GM08714 (cell line): ENCODE results near the gene MPPE1.
A peak's percentile ranks its signal among the peaks of the same experiment; 100 is the strongest.
"Not testable (repeated sequence)": the region's sequence is repeated elsewhere in the genome, so short reads cannot be mapped to it uniquely, and the experiment has no call there.

ENCODE experiments used
- H3K4me3 ChIP-seq: fragments of 200-500 bp; sonication (Bioruptor generic); 2 replicates; pipeline ENCODE4 v1.5.1; 2014; ENCODE audit warnings: mild to moderate bottlenecking, low read length, inconsistent platforms
- ZNF274 ChIP-seq: IDR thresholded peaks from 2 replicates; pipeline ENCODE4 v1.6.1; 2012; ENCODE audit warnings: mild to moderate bottlenecking, low read depth, low read length

The MPPE1 gene

GRCh38 chr18:11860594-11861450 is 47.3 kb downstream of the MPPE1 start:
- no peak for TF ChIP-seq ZNF274
- no peak overlapping the region for H3K4me3 ChIP-seq

DNA sequence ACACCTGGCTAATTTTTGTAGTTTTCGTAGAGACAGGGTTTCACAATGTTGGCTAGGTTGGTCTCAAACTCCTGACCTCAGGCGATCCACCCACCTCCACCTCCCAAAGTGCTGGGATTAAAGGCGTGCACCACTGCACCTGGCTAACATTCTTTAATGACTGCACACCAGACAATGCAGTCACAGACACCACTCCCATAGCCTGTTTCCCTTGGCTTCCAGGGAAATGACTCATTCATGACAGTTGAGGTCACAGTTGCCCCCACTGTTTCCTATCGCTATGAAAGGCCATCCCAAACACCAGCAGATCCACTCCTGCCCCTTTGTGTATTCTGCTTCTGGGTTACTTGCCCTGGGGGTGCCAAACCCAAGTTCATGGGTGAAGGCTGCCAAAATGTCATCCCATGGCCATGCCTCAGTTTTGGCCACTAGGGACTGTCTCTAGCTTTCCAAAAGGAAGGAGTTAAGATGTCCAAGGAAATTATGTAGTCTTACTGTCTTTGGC is 48.2 kb downstream of the MPPE1 start:
- no peak for TF ChIP-seq ZNF274
- no peak overlapping the region for H3K4me3 ChIP-seq

DNA sequence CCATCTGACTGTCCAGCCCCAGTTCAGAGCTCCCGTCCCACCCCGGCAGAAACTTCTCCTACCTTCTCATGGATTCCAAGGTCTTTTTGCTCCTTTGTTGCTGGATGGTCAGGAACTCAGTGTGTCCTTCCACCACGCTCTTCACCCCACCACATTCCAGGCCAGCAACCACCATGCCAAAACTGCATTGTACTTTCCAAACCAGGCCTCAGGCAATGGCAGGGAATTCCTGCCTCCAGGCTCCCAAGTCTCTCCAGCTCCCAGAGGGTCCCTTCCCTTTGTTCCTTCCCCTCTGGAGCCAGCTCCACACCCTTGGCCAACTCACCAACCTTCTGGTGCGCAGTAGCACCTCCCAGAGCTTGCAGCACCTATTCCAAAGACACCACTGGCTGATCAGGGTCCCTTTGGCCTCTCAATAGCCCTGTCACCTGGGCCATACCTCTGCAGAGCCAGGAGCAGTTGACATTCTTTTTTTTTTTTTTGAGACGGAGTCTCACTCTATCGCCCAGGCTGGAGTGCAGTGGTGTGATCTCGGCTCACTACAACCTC is 48.8 kb downstream of the MPPE1 start:
- no peak overlapping the region for H3K4me3 ChIP-seq

GRCh38 chr18:11857177-11857887 is 50.8 kb downstream of the MPPE1 start:
- TF ChIP-seq ZNF274, result no peak
- no peak overlapping the region for H3K4me3 ChIP-seq

More for the DNA sequence above, 48.8 kb downstream of the MPPE1 start:
- no peak for TF ChIP-seq ZNF274

DNA sequence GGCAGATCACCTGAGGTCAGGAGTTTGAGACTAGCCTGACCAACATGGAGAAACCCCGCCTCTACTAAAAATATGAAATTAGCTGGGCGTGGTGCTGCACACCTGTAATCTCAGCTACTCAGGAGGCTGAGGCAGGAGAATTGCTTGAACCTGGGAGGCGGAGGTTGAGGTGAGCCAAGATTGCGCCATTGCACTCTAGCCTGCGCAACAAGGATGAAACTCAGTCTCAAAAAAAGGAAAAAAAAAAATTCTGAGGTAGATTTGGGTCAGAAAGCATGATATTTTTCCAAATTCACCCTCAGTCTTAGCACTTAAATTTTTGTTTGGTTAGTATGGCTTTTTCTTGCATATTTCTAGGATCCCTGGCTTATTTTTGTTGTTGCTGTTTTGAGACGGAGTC is 53.6 kb downstream of the MPPE1 start:
- not testable (repeated sequence) for H3K4me3 ChIP-seq

GRCh38 chr18:11851806-11852337 is 56.2 kb downstream of the MPPE1 start:
- no peak for TF ChIP-seq ZNF274
- peak overlapping the region; percentile 73 for H3K4me3 ChIP-seq

GRCh38 chr18:11851146-11851805 is 56.8 kb downstream of the MPPE1 start, which contains the start of gene CHMP1B:
TSS of gene CHMP1B (plus strand) at chr18:11851413. CDS start at chr18:11851512, 99 bp downstream.
- no peak for TF ChIP-seq ZNF274
- H3K4me3 ChIP-seq, result peak within 1 kb of the TSS; percentile 73

GRCh38 chr18:11850821-11851145 is 57.3 kb downstream of the MPPE1 start:
- no peak for TF ChIP-seq ZNF274
- H3K4me3 ChIP-seq, result peak overlapping the region; percentile 73

DNA sequence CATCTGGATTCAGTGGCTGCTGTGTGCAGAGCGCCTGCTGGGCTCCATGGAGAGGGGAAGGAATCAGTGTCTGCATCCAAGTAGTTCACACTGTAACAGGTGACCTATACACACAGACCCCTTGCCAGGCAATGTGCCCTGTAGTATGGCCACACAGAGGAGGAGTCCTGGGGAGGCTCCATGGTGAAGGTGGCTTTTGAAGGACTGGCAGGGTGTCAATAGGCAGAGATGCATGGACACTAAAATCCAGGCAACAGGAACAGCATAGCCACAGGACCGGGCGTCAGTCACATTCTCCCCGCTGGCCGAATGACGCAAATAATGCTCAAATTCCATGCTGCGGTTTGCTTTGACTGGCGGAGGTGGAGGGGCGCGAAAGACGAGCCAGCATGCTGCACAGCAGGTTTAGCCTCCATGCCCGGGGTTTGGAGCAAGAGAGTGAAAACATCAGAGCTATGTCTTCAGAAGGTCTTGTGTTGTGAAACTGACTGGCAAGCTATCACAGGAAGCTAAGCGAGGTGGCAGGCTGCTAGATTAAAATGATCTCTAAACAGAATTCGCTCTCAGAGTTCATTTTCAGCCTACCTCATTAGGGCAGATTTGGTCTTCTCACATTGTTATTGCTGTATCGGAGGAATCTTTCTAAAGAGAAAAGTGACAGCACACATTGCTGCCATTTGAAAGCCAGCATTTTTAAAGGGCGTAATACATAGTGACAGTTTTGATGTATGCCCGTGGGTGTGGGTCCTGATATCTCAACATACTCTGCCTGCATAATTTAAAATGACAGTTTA is 58.1 kb downstream of the MPPE1 start:
- peak overlapping the region; percentile 73 for H3K4me3 ChIP-seq
- no peak for TF ChIP-seq ZNF274

DNA sequence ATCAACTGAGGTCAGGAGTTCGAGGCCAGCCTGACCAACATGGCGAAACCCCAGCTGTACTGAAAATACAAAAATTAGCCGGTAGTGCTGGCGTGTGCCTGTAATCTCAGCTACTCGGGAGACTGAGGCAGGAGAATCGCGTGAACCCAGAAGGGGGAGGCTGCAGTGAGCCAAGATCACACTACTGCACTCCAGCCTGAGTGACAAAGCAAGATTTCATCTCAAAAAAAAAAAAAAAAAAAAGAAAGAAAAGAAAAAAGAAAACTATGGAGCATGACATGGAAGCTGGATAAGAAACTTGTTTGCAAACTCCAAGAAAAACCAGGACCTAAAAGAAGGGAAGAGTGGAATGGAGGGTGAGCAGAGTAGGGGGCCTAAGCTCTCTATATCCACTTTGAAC is 58.8 kb downstream of the MPPE1 start:
- H3K4me3 ChIP-seq, result no peak overlapping the region
- no peak for TF ChIP-seq ZNF274

DNA sequence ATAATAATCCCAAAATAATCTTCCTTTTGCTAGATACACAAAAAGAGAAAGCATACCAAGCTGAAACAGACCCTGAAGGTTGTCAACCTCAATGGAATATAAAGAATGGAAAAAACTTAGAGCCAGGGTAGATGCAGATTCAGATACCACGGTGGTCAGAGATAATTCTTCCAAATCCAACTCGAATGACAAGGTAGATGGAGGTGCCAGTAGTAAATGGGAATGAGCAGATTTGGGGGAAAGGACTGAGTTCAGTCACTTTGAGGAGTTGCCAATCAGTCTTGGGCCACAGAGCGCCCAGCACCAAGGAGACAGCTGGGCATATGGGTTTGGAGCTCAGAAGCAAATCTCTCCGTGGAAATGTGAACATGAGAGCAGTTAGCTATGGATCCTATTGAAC is 60.3 kb downstream of the MPPE1 start:
- no peak for TF ChIP-seq ZNF274
- no peak overlapping the region for H3K4me3 ChIP-seq

- TF ChIP-seq ZNF274, result no peak
- H3K4me3 ChIP-seq, result no peak overlapping the region
These were observed 62.5 kb downstream of the MPPE1 start for GRCh38 chr18:11845654-11846053.

GRCh38 chr18:11844436-11844835 is 63.7 kb downstream of the MPPE1 start:
- no peak overlapping the region for H3K4me3 ChIP-seq
- TF ChIP-seq ZNF274, result no peak

- no peak for TF ChIP-seq ZNF274
- H3K4me3 ChIP-seq, result no peak overlapping the region
These were observed 65.6 kb downstream of the MPPE1 start for GRCh38 chr18:11842562-11842961.
